ENCODE data around the gene TBC1D21.
"Not testable (repeated sequence)": the region's sequence is repeated elsewhere in the genome, so short reads cannot be mapped to it uniquely, and the experiment has no call there.

TBC1D21 gene

DNA sequence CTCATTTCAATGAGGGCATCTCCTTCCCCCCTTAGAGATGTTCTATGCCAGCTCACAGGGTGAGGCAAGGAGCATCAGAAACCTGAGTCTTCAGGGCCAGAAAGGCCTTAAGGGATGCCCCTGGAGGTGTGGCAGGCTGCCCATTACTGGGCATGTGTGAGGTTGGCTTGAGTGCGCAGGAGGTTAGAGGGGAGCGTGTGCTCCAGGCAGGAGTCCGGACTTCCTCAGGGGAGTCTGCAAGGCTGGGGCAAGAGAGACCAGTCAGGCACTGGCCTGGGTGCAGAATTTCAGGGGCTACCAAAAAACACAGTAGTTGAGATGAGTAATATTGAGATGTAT lies 54.8 kb downstream of the TBC1D21 start:
- DNase-seq (ENCODE audit: low read depth in 2 of 2, low spot score in 1 of 2), result no peak

- DNase-seq (ENCODE audit: low read depth in 2 of 2, low spot score in 1 of 2), result no peak
These were observed 55.7 kb downstream of the TBC1D21 start for GRCh38 chr15:73928971-73929627.

DNA sequence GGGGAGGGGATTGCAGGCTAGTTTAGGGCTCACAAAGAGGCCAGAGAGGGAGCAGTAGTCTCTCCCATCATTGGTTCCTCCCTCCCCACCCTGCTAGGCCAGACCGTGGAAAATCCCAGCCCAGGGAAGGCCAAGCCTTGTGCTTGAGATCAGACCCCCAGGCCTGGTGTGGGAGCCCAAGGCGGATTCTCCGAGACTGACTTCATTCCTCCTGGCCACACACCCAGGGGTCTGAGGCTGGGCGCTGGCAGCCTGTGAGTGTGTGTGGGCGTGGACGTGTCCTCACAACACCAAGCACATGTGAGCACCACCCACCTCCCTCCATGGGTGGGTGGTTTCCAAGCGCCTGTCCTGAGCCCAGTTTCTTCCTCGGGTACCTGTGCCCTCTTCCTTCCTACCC lies 57.0 kb downstream of the TBC1D21 start:
- no peak for DNase-seq (ENCODE audit: low read depth in 2 of 2, low spot score in 1 of 2)

- no peak for DNase-seq (ENCODE audit: low read depth in 2 of 2, low spot score in 1 of 2)
These were observed 57.5 kb downstream of the TBC1D21 start for GRCh38 chr15:73930790-73931281.

DNA sequence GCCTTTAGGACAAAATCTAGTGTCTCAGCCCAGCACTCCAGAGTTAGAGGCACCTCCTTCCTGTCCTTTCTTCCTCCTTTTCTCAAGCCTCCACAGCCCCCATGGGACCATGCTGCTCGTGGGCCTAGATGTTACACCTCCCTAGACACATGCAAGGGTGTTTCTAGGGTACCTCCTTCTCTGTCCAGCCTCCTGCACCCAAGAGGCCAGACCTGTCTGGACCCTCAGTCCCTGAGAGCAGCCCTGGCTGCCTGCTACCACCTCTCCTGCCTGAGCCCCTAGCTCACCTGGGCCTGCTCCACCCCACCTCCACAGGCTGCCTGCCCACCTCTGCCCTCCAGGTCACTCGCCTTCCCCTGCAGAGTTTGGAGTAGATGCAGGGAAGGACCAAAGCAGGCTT lies 58.1 kb downstream of the TBC1D21 start:
- DNase-seq (ENCODE audit: low read depth in 2 of 2, low spot score in 1 of 2), result no peak

- no peak for DNase-seq (ENCODE audit: low read depth in 2 of 2, low spot score in 1 of 2)
These were observed 59.2 kb downstream of the TBC1D21 start for GRCh38 chr15:73932381-73933191.

GRCh38 chr15:73934281-73934680 lies 60.9 kb downstream of the TBC1D21 start:
- no peak for DNase-seq (ENCODE audit: low read depth in 2 of 2, low spot score in 1 of 2)

DNA sequence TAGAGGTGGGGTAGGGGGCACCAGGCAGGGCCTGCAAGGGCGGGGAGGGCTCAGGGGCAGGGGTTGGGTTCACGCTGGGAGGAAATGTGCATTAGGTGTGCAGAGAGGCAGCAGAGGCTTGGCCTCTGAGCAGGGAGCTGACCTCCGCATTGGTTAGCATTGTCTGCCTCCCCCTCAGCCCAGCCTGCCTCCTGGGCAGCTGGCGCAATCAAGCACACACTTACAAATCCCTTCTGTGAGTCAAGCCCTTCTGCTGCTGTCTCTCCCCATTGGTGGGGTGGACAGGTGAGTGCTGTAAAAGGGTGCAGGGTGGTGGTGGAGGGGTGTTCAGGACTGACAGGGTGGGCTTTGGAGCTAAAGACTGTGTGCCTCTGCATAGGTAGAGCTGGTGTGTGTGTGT lies 62.2 kb downstream of the TBC1D21 start:
- DNase-seq (ENCODE audit: low read depth in 2 of 2, low spot score in 1 of 2), result no peak

- DNase-seq (ENCODE audit: low read depth in 2 of 2, low spot score in 1 of 2), result no peak
These were observed 62.8 kb downstream of the TBC1D21 start for GRCh38 chr15:73936181-73936580.

GRCh38 chr15:73936588-73937290 lies 63.4 kb downstream of the TBC1D21 start:
- DNase-seq (ENCODE audit: low read depth in 2 of 2, low spot score in 1 of 2), result no peak

DNA sequence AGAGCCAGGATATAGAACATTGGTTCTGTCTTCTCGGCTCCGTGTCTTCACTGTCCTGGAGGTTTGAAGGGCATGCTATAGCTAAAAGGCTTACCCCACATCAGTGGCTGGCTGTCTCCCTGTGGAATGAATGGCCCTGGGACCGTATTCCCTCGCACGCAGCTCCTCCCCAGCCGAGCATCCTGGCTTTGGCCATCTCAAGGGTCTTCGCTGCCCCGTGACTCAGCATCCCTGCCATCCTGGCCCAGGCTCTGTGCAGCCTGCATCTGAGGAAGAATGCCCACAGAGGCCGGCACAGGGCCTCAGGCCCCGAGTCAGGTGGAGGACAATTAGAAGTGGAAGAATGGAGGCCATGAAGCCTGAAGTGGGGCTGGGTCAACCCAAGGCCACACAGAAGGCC lies 63.9 kb downstream of the TBC1D21 start:
- no peak for DNase-seq (ENCODE audit: low read depth in 2 of 2, low spot score in 1 of 2)

- DNase-seq (ENCODE audit: low read depth in 2 of 2, low spot score in 1 of 2), result no peak
These were observed 64.4 kb downstream of the TBC1D21 start for GRCh38 chr15:73937726-73938125.

DNA sequence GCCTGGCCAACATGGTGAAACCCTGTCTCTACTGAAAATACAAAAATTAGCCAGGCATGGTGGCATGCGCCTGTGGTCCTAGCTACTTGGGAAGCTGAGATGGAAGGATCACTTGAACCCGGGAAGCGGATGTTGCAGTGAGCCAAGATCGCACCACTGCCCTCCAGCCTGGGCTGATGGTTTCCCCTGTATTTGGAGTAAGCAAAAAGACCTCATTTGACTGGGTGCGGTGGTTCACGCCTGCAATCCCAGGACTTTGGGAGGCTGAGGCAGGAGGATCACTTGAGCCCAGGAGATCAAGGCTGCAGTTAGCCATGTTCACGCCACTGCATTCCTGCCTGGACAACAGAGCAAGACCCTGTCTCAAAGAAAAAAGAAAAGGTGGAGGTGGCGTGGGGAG lies 65.2 kb downstream of the TBC1D21 start:
- DNase-seq (ENCODE audit: low read depth in 2 of 2, low spot score in 1 of 2), result not testable (repeated sequence)
